ENCODE measurements around the gene CREB5.

CREB5 gene

DNA sequence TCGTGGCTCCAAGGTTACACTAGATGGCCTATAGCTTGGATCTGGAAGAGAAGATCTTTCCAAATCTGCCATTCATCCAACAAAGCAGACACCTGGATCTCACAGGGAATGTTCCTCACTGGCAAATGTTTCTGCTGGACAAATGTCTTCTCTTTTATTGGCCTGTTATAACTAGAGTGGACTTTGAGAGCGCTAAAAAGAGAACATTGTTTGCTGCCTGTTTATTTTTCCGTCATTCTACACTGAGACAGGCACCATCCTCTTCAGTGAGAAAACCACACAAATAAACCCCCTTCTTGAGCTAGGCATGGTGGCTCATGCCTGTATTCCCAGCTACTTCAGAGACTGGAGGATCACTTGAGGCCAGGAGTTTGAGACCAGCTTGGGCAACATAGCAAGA, 206.9 kb downstream of the CREB5 start:
- DNase-seq = no peak

DNA sequence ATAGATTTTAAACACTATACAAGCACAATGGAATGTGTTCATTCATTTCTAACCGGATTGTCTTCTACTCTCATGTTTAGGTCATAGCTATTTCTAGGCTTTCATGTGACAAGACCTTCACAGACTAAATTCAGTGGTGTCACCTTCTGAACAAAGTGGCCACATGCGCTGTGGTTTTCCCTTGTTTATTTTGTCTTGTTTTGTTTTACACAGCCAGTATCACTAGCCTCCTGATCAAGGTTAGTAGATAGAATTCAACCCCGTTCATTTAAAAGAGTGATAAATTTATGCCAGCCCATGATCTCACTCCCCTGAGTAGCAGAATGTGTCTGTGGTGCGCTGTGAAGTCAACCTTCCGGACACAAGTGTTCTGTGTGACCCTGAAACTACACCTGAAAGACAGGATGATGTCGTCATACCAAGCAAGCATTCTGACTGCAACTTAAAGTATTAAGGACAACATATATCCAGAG, 209.1 kb downstream of the CREB5 start:
- DNase-seq = no peak

DNA sequence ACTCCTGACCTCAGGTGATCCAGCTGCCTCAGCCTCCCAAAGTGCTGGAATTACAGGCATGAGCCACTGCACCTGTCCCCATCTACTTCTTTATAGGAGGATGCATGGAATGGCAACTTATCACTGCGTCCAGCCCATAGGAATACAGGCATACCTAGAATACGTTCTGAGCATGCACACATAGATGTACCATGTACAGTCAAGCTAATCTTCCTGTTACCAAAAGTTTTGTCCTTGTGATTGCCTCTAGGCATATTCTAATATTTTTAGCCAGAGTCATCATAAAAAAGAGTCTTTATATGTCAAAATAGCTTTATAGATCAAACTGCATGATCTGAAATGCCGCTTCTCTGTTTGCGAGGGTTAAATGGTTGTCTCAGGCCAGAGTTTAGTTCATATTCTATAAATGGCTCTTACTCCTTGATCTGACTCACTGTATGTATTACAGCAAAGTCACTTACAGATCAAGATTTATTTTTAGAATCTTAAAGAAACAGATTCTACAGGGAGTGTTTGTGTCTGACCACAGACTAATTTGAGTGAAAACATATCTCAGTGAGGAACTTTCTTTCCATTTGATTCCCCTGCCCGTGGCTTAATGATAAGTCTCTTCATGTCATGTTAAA, 210.9 kb downstream of the CREB5 start:
- no peak for DNase-seq

DNA sequence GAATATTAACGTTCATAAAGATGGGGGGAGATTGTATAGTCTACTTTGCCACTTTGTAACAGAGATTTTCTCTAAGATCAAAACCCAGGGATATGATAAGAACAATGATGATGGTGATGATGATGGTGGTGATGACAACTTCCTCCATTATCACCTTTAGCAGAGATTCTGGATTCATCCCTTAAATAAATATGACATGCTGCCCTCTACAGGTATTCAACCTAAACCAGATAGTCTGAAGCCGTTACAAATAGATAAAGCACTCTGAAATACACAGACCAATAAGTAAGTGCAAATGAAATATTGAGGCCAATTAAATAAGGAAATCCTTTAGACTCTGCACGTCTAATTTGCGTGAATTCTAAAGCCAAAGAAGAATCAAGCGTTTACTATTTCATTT, 211.5 kb downstream of the CREB5 start:
- DNase-seq = no peak

DNA sequence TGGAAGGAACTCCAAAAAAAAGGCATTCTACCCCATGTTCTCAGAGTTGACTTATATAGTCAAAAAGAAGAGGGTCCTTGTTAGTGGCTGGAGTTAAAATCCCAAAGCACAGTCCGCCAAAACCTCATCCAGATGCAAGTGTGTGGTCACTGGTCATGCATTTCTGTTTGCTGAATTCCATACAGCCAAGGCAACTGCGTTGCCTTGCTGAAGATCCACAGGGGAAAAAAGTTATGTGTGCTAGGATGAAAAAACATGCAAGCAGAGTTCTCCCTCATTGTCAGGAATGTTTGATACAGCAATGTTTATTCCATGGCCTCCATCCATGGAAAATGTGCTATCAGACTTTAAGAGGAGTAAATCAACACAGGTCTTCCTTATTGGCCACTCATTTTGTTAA, 213.1 kb downstream of the CREB5 start:
- DNase-seq = no peak

DNA sequence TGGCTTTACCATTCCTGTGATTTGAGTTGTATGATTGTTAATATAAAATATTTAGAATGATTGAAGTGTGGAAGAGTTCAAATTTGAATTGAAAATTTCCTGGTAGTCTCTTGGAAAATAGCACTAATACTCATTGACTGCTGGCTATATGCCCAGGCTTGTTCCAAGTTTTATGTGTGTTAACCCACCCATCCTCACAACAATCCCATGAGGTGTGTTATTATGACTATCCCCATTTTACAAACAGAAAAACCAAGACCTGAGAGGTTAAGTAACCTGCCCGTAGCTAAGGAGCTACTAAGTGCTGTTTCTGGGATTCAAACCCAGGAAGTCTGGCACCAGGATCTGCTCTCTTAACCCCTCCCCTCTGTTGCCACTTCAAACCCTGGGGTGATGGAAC, 213.9 kb downstream of the CREB5 start:
- DNase-seq = no peak

DNA sequence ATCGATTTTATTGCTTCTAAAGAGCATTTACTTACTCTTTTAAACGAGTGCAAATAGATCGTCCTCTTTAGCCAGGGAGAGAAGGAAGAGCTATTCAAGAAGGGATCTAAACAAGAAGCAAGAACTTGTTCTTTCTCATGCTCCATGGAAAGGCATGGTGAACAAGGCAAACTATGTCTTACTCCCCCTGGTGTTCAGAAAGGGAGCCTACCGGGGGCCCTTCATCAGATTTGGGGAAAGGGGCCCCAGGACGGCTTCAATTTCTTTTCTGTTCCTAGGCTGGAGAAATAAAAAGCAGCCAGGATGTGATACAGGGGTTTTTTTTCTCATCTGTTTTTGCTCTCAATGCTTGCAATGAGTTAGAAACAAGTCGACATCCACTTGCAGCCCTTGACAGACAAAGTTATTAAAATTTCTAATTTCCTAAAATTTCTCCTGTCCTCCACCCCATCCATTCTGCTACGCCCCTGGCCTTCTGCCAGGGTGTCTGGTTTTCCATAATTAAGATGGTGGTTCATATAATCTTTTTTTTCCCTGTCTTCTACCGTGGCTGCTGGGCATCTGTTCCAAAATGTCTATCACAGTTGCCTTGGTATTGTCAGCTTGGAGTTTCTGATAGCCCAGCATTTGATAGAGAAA, 214.4 kb downstream of the CREB5 start:
- no peak for DNase-seq

DNA sequence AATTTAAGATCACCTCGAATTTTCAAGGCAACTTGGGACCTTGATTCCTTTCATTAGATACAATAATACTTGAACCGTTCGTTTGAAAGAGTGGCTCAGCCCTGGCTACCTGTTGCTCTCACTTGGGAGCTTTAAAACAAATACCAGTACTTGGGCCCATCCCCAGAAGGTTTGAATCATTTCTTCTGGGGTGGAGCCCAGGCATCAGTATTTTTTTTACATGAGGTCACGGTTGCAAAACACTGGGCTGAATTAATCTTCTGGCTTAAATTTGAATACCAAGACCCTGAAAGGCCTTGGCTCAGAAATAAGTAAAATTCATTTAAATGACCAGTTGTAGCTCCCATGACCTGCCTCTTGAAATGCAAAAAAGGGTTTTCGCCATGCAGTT, 214.9 kb downstream of the CREB5 start:
- DNase-seq = no peak

DNA sequence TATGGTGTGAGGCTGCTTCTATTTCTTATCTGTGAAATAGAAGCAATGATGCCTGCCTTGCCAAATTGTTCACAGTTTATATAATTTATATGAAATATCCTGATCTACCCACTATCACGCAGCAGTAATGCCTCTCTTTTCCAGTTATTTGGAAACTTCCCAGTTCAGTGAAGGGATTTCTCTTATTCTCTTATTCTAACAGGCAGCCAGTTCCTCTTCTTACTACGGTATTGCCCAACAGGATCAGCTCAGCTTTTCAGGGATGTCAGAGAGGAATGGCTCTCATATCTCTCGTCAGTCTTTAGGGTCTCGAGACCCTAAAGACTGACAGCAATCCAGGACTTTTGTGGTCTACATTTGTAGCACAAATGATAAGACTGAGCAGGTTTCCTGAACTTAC, 215.6 kb downstream of the CREB5 start:
- no peak for DNase-seq

DNA sequence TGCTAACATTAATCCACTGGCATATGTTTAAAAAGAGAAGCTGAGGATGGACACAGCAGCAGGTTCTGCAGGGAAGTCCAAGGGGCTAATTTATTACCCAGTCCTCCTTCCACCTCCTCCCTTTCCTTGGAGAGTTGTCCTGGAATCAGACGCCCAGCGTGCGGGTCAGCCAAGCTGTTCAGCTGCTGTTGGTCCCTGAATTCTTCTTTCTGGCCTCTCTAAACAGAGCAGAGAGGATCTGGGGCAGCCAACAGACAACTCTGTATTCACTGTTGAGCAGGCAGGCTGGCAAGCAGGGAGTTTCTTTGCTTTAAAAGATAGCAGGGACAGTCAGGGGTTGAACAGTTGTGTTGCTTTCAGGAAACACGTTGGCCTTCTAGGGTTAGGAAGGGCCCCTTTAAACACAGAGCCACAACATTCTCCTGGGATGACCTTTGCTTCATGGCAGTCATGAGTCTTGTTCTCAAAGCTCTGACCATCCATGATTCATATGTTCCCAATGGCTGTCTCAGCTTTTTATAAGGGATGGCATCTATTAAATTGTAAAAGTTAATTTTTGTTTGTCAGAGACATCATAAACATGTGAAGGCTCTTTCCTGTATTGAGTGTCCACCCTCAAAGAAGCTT, 217.0 kb downstream of the CREB5 start:
- DNase-seq = no peak

DNA sequence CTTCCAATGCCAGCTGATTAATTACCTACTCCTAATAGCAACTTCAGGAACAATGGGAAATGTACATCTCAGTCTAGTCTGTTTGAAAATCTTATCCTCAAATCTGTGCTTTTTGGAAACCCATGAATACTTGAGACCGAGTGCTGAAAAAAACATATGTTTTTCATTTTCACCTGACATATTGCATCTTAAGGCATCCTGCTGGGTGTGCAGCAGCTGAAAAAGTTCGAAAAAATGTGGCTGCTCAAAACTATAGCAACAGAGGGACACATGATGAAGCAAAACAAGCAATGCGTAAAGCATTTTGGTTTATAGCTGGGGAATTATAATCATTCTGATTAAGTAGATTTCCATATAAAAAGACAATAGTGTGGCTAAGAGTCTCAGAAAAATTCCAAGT, 218.0 kb downstream of the CREB5 start:
- DNase-seq = no peak

DNA sequence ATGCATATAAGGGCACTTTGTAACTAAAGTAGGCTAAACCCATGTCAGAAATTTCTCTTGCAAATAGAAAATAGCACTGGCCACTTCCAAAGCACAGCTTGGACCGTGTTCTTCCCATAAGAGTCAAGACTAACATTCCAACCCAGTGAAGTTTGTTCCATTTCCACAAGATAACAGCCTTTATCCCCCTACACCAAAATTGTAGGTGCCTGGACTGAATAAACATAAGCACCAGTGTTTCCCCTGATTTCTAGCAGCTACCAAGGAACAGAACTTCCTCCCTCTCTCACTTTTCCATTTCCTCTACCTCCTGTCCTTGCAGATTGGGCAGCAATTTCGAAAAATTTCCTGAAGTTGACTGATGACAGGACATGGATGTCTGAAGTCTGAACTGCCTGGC, 219.7 kb downstream of the CREB5 start:
- DNase-seq = no peak

DNA sequence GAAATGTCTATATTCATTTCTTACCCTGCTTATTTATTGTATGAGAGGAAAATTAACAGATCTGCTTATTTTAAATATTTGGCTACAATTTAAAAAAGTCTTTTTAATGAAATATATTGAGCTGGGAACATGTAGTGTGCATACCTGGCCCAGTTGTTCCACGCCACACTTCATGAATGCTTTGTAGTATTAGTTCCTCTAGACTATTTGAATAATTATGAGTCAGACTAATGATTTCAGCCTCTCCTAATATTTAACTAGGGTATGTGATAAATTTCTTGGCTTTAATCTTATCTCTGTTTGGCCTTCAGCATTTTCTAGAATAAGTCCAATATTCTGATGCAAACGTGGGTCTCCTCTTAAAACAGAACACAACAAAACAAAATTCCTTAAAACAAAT, 226.6 kb downstream of the CREB5 start:
- DNase-seq = no peak

DNA sequence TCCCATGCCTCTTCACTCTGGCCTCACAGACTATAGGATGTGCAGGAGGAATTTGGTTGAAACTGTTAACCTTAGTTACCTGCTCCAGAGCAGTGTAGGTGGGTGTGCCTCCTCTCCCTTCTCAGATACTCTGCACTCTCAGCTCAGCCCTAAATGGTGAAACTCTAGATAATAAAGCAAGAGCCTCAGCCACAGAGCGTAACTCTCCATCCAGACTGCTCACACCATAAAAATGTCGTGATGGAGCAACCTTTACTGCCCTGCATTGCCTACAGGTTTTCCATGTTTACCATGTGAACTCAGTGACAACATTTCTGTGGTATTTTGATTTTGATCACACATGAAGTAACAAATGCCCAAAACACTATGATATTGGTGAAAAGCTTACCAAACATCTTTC, 227.7 kb downstream of the CREB5 start:
- DNase-seq = no peak

DNA sequence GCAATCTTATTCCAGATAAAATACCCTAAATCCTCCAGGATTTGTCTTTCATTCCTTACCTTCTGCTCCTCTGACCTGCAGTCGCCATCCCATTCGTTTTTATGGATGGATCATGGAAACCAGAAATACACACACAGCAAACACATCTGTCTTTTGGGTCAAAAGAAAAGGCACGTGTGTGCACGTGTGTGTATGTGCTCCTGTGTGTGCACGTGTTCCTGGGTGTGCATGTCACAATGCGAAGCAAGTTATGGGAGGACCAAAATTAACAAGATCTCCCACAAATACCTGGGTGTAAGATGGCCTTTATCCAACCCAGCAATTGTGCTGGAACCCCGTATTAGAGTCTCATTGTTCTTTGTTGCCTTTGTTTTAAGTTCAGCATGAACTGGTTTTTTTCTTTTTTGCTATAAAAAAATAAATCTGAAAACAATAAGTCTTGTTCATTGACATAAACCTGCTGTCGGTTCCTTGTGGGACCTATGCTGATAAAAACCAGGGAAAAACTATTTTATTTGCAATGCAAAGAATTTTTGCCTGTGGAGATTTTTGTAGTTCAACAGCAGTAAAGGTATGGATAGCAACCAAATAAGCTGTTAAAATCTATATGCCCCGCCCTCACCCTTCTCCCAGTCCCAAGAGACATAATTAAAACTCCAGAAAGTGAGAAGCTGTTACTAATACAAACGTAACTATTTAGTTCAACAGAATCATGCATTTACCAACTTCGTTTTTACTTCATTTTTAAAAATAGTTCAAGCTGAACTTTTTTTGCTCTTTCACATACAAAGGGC, 229.6 kb downstream of the CREB5 start:
- DNase-seq = no peak

DNA sequence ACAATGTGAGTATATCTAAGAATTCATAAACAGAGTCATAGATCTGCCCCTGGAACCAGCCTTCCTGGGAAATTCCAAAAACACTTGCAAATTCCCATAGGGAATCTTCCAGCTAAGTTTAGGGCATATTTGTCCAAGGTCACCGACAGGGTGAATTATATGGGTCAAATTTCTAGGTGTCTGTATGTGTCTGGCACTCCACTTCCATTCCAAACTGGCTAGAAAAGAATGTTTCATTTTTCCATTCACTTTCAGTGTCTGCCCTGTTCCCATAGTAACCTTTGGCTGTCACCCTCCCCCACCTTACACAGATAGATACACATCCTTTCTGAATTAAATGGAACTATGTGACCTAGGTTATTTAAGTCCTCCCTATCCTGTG, 230.9 kb downstream of the CREB5 start:
- no peak for DNase-seq

DNA sequence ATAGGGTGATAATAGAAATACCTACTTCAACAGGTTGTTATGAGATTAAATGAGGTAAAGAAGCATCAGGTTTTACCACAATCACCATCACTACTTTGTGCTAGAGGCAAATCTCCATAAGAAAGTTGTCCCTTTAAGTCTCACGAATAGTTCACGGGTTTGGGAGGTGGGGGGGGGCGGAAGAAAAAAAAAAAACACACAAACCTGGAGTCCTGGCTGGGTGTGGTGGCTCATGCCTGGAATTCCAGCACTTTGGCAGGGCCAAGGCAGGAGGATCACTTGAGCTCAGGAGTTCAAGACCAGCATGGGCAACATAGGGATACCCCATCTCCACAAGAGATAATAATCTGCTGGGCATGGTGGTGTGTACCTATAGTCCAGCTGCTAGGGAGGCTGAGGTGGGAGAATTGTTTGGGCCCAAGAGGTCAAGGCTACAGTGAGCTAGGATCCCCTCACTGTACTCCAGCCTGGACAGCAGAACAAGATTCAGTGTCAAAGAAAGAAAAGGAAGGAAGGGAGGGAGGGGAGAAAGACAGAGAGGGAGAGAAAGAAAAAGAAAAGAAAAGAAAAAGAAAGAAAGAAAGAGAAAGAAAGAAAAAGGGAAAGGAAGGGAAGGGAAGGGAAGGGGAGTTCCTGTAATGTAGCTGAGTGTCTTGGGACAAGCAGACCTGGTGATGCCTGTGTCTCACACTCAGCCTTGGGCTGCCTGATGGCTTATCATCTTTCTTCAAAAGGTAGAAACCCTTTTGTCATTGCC, 231.4 kb downstream of the CREB5 start:
- DNase-seq = no peak

DNA sequence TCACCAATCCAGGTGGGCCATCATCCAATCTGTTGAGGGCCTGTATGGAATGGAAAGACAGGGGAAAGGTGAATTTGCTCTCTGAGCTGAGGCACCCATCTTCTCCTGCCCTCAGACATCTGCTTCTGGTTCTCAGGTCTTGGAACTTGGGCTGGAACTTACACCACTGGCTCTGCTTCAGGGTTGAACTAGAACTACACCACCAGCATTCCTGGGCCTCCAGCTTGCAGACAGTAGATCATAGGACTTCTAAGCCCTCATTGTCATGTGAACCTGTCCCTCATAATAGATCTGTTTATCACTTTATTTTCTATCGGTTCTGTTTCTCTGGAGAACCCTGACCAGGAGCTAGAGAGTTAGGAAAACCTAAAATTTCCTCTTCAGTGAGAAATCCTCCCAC, 233.5 kb downstream of the CREB5 start:
- no peak for DNase-seq

DNA sequence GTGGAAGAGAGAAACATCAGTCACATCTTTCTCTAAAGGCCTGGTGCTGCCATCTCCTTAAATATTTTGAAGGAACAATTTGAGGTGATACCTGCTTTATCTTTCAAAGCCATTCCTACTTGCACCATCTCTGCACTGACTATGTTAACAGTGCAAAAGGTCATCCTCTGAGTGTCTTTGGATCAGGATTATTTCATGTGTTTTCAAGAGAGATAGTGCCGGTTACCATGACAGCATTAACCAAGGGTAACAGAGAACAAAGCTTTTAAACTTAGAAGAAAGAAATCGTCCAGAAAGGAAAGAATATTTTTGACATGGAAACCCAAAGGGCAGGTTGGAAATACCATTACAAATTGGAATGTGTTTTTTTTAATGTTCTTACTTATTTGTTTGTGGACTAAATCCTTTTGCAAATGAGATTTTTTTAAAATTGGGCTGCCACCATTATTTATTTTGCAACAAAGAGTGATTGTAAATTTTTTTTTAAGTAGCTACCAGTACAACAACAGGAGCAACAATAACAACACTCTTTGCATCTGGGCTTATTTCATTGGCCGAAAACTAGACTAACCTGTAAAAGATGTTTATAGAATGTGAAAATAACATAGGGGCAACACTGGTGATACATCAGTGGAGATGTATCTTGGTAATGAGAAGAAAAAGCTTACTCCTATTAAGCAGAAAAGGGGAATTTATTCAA, 234.2 kb downstream of the CREB5 start:
- no peak for DNase-seq

DNA sequence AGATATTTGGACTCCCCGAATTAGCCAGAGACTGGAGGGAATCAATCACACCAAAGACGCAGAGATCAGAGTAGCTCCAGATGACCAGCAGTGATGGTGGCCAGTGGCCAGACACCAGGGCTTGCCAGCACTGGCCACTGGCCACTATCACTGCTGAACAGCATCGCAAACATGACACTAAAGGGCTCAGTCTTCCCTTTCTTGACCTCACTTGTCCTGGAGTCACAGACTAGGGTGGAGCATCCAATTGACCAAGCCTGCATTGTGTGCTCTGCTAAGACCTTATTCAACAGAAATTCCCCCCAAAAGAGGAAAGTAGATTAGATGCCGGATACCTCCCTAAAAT, 234.7 kb downstream of the CREB5 start:
- no peak for DNase-seq

DNA sequence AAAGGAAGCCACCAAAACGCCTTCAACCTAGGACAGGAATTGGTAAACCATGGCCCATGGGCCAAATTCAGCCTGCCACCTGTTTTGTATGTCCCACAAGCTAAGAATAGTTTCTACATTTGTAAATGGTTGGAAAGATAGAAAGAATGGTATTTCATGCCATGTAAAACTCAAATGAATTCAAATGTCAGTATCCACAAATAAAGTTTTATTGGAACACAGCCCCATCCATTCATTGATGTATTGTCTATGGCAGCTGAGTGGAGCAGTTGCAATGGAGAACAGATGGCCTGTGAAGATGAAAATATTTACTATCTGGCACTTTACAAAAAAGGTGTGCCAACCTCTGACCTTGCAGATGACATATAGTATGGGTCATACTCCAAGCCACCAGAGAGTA, 236.9 kb downstream of the CREB5 start:
- no peak for DNase-seq

DNA sequence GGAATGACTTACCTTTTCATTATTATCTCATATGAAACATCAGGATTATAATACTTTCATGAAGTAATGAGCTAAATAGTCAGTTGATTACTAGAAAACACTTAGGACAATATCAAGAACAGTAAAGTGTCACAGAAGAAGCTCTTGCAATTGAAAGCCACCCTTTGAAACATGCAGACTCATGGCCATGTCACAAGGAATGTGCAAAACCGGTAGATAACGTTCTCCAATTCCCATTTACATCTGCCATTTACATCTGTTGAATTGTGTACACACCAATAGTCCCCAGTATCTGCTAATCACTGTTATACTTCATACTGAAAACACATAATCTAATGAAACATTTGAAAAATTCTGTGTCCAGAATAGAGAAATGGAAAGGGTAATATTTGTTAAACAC, 237.5 kb downstream of the CREB5 start:
- DNase-seq = no peak

DNA sequence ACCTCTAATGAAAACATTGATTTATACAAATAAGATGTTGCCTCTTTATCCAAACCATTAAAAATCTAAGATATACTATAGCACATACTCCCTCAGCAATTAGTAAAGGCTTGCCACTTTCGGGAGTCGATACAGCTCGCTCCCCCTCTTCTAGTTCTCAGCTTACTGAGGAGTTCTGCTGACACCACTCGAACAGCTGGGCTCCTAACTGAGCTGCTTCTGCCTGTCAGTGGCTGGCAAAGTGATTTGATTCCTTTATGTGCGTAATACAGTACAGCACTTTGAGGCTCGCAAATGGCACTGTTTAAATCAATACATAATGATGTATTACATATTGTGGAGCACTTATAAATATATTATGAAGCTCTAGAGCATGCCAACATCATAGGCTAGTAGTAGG, 241.8 kb downstream of the CREB5 start:
- DNase-seq = no peak

Measured in GF-D8 (cell line).